ENCODE results near the gene ABCC1.

ABCC1 gene

DNA sequence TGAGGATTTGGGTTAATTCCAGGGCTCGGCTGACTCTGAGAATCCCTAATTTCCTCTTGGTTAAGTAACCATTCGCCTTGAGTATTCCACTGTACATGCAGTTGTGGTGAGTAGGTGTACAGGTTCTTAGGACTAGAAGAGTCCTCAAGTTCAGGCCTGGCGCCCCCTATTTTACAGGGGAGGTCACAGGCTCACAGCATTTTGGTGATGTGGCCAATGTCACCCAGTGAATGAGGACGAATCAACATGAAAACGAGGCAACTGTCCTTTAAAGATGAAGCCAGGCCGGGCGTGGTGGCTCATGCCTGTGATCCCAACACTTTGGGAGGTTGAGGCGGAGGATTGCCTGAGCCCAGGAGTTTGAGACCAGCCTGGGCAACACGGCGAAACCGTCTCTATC lies 218.5 kb downstream of the ABCC1 start:
- no peak overlapping the region for H3K4me2 ChIP-seq (ENCODE audit: low read depth, low read length, poor library complexity, severe bottlenecking)
- no peaks in the 10 kb centered on the region for H3K4me1 ChIP-seq (ENCODE audit: insufficient read depth, low read length, poor library complexity, severe bottlenecking)
- no peak overlapping the region for H3K4me3 ChIP-seq (ENCODE audit: low read length, poor library complexity, severe bottlenecking)
- no peak overlapping the region for H3K9ac ChIP-seq (ENCODE audit: low read depth, low read length, poor library complexity, severe bottlenecking)
- TF ChIP-seq EZH2phosphoT487 (IDR thresholded peaks at IDR 0.05; ENCODE audit: borderline replicate concordance) (no peak), CTCF (conservative IDR thresholded peaks at IDR 0.05; ENCODE audit: low read length) (0 out of 2 replicates have a peak, but pooled peaks have one; percentile 22)
- H3K9me2 ChIP-seq (replicated peaks; ENCODE audit: low read depth, low read length), result no peaks in the 10 kb centered on the region
- no peaks in the 10 kb centered on the region for H3K9me3 ChIP-seq (ENCODE audit: insufficient read depth, low read depth, low read length)
- no peak overlapping the region for H2AFZ ChIP-seq (ENCODE audit: low read length)
- no peaks in the 10 kb centered on the region for H3K36me3 ChIP-seq (ENCODE audit: insufficient read depth, low read length)
- no peaks in the 10 kb centered on the region for H3K79me2 ChIP-seq (ENCODE audit: insufficient read depth, low read length)
- H3K27me3 ChIP-seq (ENCODE audit: insufficient read depth, low read length, poor library complexity, severe bottlenecking), result no peaks in the 10 kb centered on the region
- no peaks in the 10 kb centered on the region for H4K20me1 ChIP-seq (ENCODE audit: insufficient read depth, low read length, poor library complexity, severe bottlenecking)
- no peaks in the 10 kb centered on the region for H3F3A ChIP-seq (ENCODE audit: low read depth)

GRCh38 chr16:16168431-16168830 lies 219.0 kb downstream of the ABCC1 start:
- H3K9ac ChIP-seq (ENCODE audit: low read depth, low read length, poor library complexity, severe bottlenecking), result no peak overlapping the region
- no peak overlapping the region for H2AFZ ChIP-seq (ENCODE audit: low read length)
- no peaks in the 10 kb centered on the region for H3K36me3 ChIP-seq (ENCODE audit: insufficient read depth, low read length)
- H3F3A ChIP-seq (ENCODE audit: low read depth), result no peaks in the 10 kb centered on the region
- no peaks in the 10 kb centered on the region for H3K79me2 ChIP-seq (ENCODE audit: insufficient read depth, low read length)
- H4K20me1 ChIP-seq (ENCODE audit: insufficient read depth, low read length, poor library complexity, severe bottlenecking), result no peaks in the 10 kb centered on the region
- H3K9me3 ChIP-seq (ENCODE audit: insufficient read depth, low read depth, low read length), result no peaks in the 10 kb centered on the region
- H3K4me3 ChIP-seq (ENCODE audit: low read length, poor library complexity, severe bottlenecking), result no peak overlapping the region
- H3K4me2 ChIP-seq (ENCODE audit: low read depth, low read length, poor library complexity, severe bottlenecking), result no peak overlapping the region
- TF ChIP-seq CTCF (conservative IDR thresholded peaks at IDR 0.05; ENCODE audit: low read length) (no peak), EZH2phosphoT487 (IDR thresholded peaks at IDR 0.05; ENCODE audit: borderline replicate concordance) (no peak)
- H3K4me1 ChIP-seq (ENCODE audit: insufficient read depth, low read length, poor library complexity, severe bottlenecking), result no peaks in the 10 kb centered on the region
- H3K27me3 ChIP-seq (ENCODE audit: insufficient read depth, low read length, poor library complexity, severe bottlenecking), result no peaks in the 10 kb centered on the region
- no peaks in the 10 kb centered on the region for H3K9me2 ChIP-seq (replicated peaks; ENCODE audit: low read depth, low read length)

- H3K36me3 ChIP-seq (ENCODE audit: insufficient read depth, low read length), result no peaks in the 10 kb centered on the region
- no peaks in the 10 kb centered on the region for H3K79me2 ChIP-seq (ENCODE audit: insufficient read depth, low read length)
- no peak overlapping the region for H3K4me2 ChIP-seq (ENCODE audit: low read depth, low read length, poor library complexity, severe bottlenecking)
- no peaks in the 10 kb centered on the region for H4K20me1 ChIP-seq (ENCODE audit: insufficient read depth, low read length, poor library complexity, severe bottlenecking)
- no peaks in the 10 kb centered on the region for H3K9me3 ChIP-seq (ENCODE audit: insufficient read depth, low read depth, low read length)
- no peak overlapping the region for H3K9ac ChIP-seq (ENCODE audit: low read depth, low read length, poor library complexity, severe bottlenecking)
- no peaks in the 10 kb centered on the region for H3K4me1 ChIP-seq (ENCODE audit: insufficient read depth, low read length, poor library complexity, severe bottlenecking)
- H3K9me2 ChIP-seq (replicated peaks; ENCODE audit: low read depth, low read length), result no peaks in the 10 kb centered on the region
- H2AFZ ChIP-seq (ENCODE audit: low read length), result no peak overlapping the region
- H3K4me3 ChIP-seq (ENCODE audit: low read length, poor library complexity, severe bottlenecking), result no peak overlapping the region
- H3K27me3 ChIP-seq (ENCODE audit: insufficient read depth, low read length, poor library complexity, severe bottlenecking), result no peaks in the 10 kb centered on the region
- no peaks in the 10 kb centered on the region for H3F3A ChIP-seq (ENCODE audit: low read depth)
- TF ChIP-seq EZH2phosphoT487 (IDR thresholded peaks at IDR 0.05; ENCODE audit: borderline replicate concordance), result no peak
- TF ChIP-seq CTCF (conservative IDR thresholded peaks at IDR 0.05; ENCODE audit: low read length), result no peak
Measured at GRCh38 chr16:16169615-16170014, 220.2 kb downstream of the ABCC1 start.

Data from Loucy (cell line).